Prostate gland (tissue), 2 donors: ENCODE results near the gene SYDE1.

Source experiments
- CTCF ChIP-seq, 4 experiments: fragments of 200-600 bp in 2 of 4; fragments of 450-650 bp in 2 of 4; sonication (generic) in 2 of 4; IDR thresholded peaks; 1 replicate in 3 of 4; 2 replicates in 1 of 4; pipeline ENCODE4 v1.5.1; 2016 to 2019; ENCODE audit warnings: antibody characterized with exemption in 4 of 4, mild to moderate bottlenecking in 2 of 4, moderate library complexity in 2 of 4
- POLR2A ChIP-seq: fragments of 450-650 bp; IDR thresholded peaks from one replicate; pipeline ENCODE4 v1.6.1; 2016; ENCODE audit warnings: antibody characterized with exemption, mild to moderate bottlenecking

- TF ChIP-seq CTCF (IDR thresholded peaks at IDR 0.05) (no peak), POLR2A (no peak)
Measured at GRCh38 chr19:15096223-15096622, 11.0 kb upstream of the SYDE1 start.
